ENCODE data around the gene GLB1L2. TPM values are rescaled to one million over a fixed set of nuclear protein-coding genes. Genes with fewer than 3 reads are reported as not detected.

The GLB1L2 gene
- total and polyA plus RNA-seq, 2 of the 4 experiments (the other 2 are of a cell fraction) = under 0.01 to 0.26 TPM

GRCh38 chr11:134372961-134373360 lies 41.2 kb downstream of the GLB1L2 start:
- ChIA-PET POLR2A (ENCODE audit: unreplicated experiment) (no interaction called here), CTCF (no interaction called here)
- H3K9me3 ChIP-seq (ENCODE audit: control insufficient read depth, insufficient read depth, low read length) = peaks cover 49% of the 10 kb centered on the region
- H4K5ac ChIP-seq (ENCODE audit: low read depth, low read length) = no peak overlapping the region
- no peak overlapping the region for H2AFZ ChIP-seq (replicated peaks; ENCODE audit: low read length, poor library complexity)
- H3K4ac ChIP-seq (ENCODE audit: low read depth, low read length) = no peak overlapping the region
- no peak overlapping the region for H2BK120ac ChIP-seq (ENCODE audit: low read depth, low read length)
- no peak overlapping the region for H2BK15ac ChIP-seq (ENCODE audit: low read depth, low read length)
- H2BK5ac ChIP-seq (ENCODE audit: low read depth, low read length, poor library complexity, severe bottlenecking) = no peak overlapping the region
- H3K23ac ChIP-seq (ENCODE audit: low read depth, low read length) = no peak overlapping the region
- H3K27ac ChIP-seq (ENCODE audit: insufficient read depth, low read length) = no peak overlapping the region
- H4K91ac ChIP-seq (ENCODE audit: insufficient read depth, low read depth, low read length) = no peak overlapping the region
- no peak overlapping the region for H3K14ac ChIP-seq (replicated peaks; ENCODE audit: low read depth, low read length)
- H3K9me1 ChIP-seq (ENCODE audit: insufficient read depth, low read length) = no peaks in the 10 kb centered on the region
- no peaks in the 10 kb centered on the region for H3K4me1 ChIP-seq (ENCODE audit: control insufficient read depth, insufficient read depth, low read length)
- no peak overlapping the region for H3K9ac ChIP-seq (ENCODE audit: low read depth, low read length)
- H3K18ac ChIP-seq (ENCODE audit: low read depth, low read length) = no peak overlapping the region
- intact Hi-C loops (cut with micrococcal nuclease) = no loop called here
- dilution Hi-C loops (cut with HindIII; ENCODE audit: low sequenced_read_pairs, unreplicated experiment) = no loop called here
- 69% methylated on average over 5 of the region's 8 CpGs; no CpG with 5 or more reads in 1 of the 2 experiments for WGBS, 2 experiments (ENCODE audit: extremely low coverage in 2 of 2, insufficient read length in 1 of 2)
- no peak overlapping the region for H3K4me3 ChIP-seq (ENCODE audit: insufficient read depth, low read depth, low read length)
- no peak for TF ChIP-seq MAZ (IDR thresholded peaks at IDR 0.05; ENCODE audit: borderline replicate concordance, low read depth, low read length)
- no TSS peak for BruUV-seq (replicated peaks)
- H3K36me3 ChIP-seq (ENCODE audit: control insufficient read depth, insufficient read depth, low read length) = no peaks in the 10 kb centered on the region
- DNase-seq (no peak), ATAC-seq (ENCODE audit: low read depth) (no peak)
- H2BK20ac ChIP-seq (ENCODE audit: low read depth, low read length) = no peak overlapping the region
- no peaks in the 10 kb centered on the region for H3K27me3 ChIP-seq (ENCODE audit: control insufficient read depth, insufficient read depth, low read length)
- no peak overlapping the region for H2AK9ac ChIP-seq (replicated peaks; ENCODE audit: low read depth, low read length, poor library complexity)
- no peaks in the 10 kb centered on the region for H4K20me1 ChIP-seq (ENCODE audit: insufficient read depth, low read length)
- H4K8ac ChIP-seq (ENCODE audit: low read depth in 2 of 2, low read length in 2 of 2) = no peak overlapping the region
- no peak overlapping the region for H3K4me2 ChIP-seq (ENCODE audit: low read depth, low read length)
- no peak overlapping the region for H2AK5ac ChIP-seq (ENCODE audit: low read depth, low read length)
- in situ Hi-C loops (cut with MboI; ENCODE audit: low sequenced_read_pairs) = no loop called here
- H3K79me1 ChIP-seq (ENCODE audit: low read depth in 1 of 2, low read length in 2 of 2) = no peaks in the 10 kb centered on the region
- H3K56ac ChIP-seq (ENCODE audit: extremely low read depth, insufficient read depth, low read length) = no peak overlapping the region
